Mesothelial cell of epicardium (in vitro differentiated cells): Measurements from ENCODE around the gene PTPRN2. TPM values are rescaled to one million over a fixed set of nuclear protein-coding genes. Genes with fewer than 3 reads are reported as not detected.

Experiments used
- DNase-seq, 2 experiments: peaks; one replicate each; pipeline ENCODE4 v3.0.0; 2021; ENCODE audit warnings: low spot score in 2 of 2; ENCODE audit not compliant: unreplicated experiment in 2 of 2
- H3K27ac Mint-ChIP-seq: 2 replicates; pipeline ENCODE4 v1.8.0; 2021; ENCODE audit warnings: mixed read lengths
- H3K27me3 Mint-ChIP-seq: 2 replicates; pipeline ENCODE4 v1.8.0; 2021; ENCODE audit warnings: low read depth, mixed read lengths
- H3K36me3 Mint-ChIP-seq: 2 replicates; pipeline ENCODE4 v1.8.0; 2021; ENCODE audit warnings: mixed read lengths
- H3K4me1 Mint-ChIP-seq: 2 replicates; pipeline ENCODE4 v1.8.0; 2021; ENCODE audit warnings: mixed read lengths
- H3K4me3 Mint-ChIP-seq: 2 replicates; pipeline ENCODE4 v1.8.0; 2021; ENCODE audit warnings: mild to moderate bottlenecking, moderate library complexity, mixed read lengths
- H3K9me3 Mint-ChIP-seq: 2 replicates; pipeline ENCODE4 v1.8.0; 2021; ENCODE audit warnings: mixed read lengths
- total RNA-seq: library from RNA; stranded (reverse); gene quantifications from 3 replicates; pipeline ENCODE4 v1.2.1, GENCODE V29; 2021
- TF ChIP-seq, protein P1 (sequence below): fragments of 200-600 bp; sonication (generic); IDR thresholded peaks from one replicate; pipeline ENCODE4 v1.5.0; 2021; ENCODE audit warnings: antibody characterized with exemption; ENCODE audit not compliant: unreplicated experiment

PTPRN2 gene
- total RNA-seq, 1 donor from 2014 or later, result 2.2 TPM

DNA sequence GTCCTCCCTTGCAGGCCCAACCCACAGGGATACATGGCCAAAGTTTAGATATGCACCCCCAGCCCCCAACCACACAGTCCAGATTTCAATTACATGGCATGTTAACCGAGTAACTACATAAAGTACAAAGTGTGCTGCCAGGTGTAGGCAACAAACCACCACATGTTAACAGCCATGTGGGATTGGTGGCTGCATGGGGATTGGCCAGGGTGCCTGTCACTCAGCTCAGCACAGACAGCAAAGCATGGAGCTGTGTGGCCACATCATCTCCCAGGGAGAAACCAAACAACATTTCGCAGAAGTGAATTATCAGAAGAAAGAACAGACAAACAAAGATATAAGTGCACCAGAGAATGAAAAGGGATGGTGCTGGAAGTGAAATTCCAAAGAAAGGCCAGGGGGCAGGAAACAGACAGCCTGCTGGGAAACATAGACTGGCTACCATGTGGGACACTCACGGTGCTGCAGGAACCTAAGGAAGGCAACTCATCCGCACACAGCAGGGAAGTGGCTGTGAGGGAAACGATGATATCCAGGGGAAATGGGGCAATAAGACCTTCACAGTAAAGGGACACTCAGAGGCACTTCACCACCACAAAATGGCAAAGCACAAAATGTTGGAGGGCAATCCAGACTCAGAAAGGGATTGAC lies 171.2 kb downstream of the PTPRN2 start:
- no peaks in the 10 kb centered on the region for H3K36me3 Mint-ChIP-seq
- TF ChIP-seq, protein P1, sequence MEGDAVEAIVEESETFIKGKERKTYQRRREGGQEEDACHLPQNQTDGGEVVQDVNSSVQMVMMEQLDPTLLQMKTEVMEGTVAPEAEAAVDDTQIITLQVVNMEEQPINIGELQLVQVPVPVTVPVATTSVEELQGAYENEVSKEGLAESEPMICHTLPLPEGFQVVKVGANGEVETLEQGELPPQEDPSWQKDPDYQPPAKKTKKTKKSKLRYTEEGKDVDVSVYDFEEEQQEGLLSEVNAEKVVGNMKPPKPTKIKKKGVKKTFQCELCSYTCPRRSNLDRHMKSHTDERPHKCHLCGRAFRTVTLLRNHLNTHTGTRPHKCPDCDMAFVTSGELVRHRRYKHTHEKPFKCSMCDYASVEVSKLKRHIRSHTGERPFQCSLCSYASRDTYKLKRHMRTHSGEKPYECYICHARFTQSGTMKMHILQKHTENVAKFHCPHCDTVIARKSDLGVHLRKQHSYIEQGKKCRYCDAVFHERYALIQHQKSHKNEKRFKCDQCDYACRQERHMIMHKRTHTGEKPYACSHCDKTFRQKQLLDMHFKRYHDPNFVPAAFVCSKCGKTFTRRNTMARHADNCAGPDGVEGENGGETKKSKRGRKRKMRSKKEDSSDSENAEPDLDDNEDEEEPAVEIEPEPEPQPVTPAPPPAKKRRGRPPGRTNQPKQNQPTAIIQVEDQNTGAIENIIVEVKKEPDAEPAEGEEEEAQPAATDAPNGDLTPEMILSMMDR, result no peak
- H3K4me1 Mint-ChIP-seq, result no peaks in the 10 kb centered on the region
- no peak overlapping the region for H3K27ac Mint-ChIP-seq
- no peak for DNase-seq
- H3K9me3 Mint-ChIP-seq, result peaks cover 7% of the 10 kb centered on the region
- no peak overlapping the region for H3K4me3 Mint-ChIP-seq
- H3K27me3 Mint-ChIP-seq, result peaks cover 6% of the 10 kb centered on the region

DNA sequence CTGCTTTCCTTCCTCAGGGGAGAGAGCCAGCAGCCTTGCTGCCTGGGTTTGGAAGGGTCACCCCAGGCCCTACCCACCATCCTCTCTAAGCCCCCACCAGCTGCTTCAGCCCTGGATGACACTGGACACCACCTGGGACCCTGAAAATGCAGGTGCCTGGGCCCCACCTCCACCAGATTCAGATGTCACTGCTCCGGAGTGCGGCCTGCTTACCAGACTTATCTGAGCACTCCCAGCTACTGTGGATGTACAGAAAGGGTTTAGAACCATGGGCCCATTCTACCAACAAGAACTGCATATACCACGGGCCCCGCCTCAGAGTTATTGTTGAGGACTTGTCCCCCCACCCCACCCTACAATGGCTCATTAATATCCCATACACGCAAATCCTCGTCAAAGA lies 172.3 kb downstream of the PTPRN2 start:
- no peak for DNase-seq
- Mint-ChIP-seq H3K9me3 (peaks cover 7% of the 10 kb centered on the region), H3K27me3 (peaks cover 6% of the 10 kb centered on the region), H3K4me3 (no peak overlapping the region), H3K4me1 (no peaks in the 10 kb centered on the region), H3K27ac (no peak overlapping the region), H3K36me3 (no peaks in the 10 kb centered on the region)
- TF ChIP-seq, protein P1, result no peak

DNA sequence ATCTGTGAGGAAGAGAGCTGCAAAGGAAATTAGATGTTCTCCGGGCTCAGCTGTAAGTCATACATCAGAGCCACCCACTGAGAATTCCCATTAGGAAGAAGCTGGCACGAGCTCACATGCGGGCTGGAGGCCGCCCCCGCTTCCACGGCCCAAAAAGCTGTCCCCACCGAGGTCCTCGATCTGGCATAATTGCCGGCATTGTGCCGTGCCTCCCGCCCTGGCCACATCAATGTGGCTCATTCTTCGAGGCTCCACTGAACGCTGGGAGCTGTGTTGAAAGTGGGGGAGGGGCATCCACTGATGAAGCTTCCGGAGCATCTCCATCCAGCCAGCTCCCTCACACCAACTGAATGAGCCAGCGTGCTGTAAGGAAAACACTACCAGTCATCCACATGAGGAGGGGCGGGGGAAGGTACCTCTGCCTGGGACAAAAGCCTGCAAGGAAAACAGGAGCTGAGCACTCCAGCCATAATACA lies 173.1 kb downstream of the PTPRN2 start:
- Mint-ChIP-seq H3K4me3 (no peak overlapping the region), H3K36me3 (no peaks in the 10 kb centered on the region), H3K9me3 (peaks cover 7% of the 10 kb centered on the region), H3K4me1 (no peaks in the 10 kb centered on the region), H3K27me3 (peaks cover 8% of the 10 kb centered on the region), H3K27ac (no peak overlapping the region)
- TF ChIP-seq, protein P1, result no peak
- no peak for DNase-seq

DNA sequence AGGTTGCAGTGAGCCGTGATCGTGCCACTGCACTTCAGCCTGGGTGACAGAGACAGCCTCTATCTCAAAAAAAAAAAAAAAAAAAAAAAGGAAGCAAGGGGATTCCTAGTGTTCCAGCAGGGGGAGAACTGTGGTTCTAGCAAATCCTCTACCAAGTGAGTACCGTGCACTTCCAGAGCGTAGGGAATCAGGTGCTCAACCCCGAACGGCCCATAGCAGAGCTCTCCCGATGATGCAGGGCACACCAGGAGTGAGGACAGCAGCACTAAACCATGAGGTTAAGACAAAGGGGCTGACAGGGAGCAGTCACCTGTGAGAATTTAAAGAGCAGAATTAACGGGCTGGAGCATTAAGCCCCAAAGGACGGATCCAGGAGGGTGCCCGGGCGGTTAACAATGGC lies 173.6 kb downstream of the PTPRN2 start:
- H3K36me3 Mint-ChIP-seq, result no peaks in the 10 kb centered on the region
- TF ChIP-seq, protein P1, result no peak
- peaks cover 7% of the 10 kb centered on the region for H3K9me3 Mint-ChIP-seq
- H3K4me3 Mint-ChIP-seq, result no peak overlapping the region
- DNase-seq, result no peak
- no peak overlapping the region for H3K27ac Mint-ChIP-seq
- no peaks in the 10 kb centered on the region for H3K4me1 Mint-ChIP-seq
- H3K27me3 Mint-ChIP-seq, result peaks cover 8% of the 10 kb centered on the region

DNA sequence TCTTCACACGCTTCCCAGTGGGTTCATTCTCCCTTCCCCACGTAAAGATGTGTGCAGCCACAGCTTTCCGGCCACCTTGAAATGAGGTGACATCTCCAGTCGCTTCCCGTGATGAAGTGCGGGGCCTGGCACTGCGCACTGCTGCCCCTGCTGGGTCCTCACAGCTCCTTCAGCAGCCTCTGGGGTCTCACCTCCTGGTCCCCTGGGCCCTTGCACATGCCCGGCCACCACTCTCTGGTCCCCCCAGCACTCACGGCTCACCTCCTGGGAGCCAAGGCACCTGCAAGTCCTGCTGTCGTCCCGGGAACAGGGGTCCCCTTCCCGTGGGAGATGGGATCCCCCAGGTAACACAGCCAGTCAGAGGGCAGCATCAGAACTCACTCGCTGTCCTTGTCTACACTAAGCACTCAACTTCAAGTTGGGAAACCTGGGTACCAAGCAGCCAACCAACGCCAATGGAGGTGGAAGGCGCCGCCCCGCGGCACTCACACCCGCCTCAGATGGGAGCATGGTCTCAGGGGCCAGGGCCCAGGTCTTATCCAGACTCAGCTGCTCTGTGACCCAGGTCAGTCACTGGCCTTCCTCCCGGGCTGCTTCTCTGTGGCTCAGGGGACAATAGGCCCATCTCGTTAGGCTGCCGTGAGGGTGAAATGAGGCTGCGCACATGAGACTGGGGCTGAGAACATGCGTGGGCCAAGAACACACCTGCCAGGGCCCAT lies 176.2 kb downstream of the PTPRN2 start:
- H3K4me3 Mint-ChIP-seq, result no peak overlapping the region
- no peaks in the 10 kb centered on the region for H3K9me3 Mint-ChIP-seq
- TF ChIP-seq, protein P1, result no peak
- DNase-seq, result no peak
- H3K36me3 Mint-ChIP-seq, result no peaks in the 10 kb centered on the region
- H3K27ac Mint-ChIP-seq, result no peak overlapping the region
- H3K4me1 Mint-ChIP-seq, result no peaks in the 10 kb centered on the region
- H3K27me3 Mint-ChIP-seq, result peaks cover 5% of the 10 kb centered on the region
